PC-3 (cell line): ENCODE measurements around the gene ATP1B2. TPM values are rescaled to one million over a fixed set of nuclear protein-coding genes. Genes with fewer than 3 reads are reported as not detected.

Experiments used
- ATAC-seq: fragments of 200-7000 bp; cut with Tn5 transposase; 2 replicates; pipeline ENCODE4 v1.9.1; 2020; ENCODE audit warnings: mild to moderate bottlenecking, moderate library complexity
- BruUV-seq: library from RNA; stranded (reverse); fragments of 400-500 nt; replicated peaks from 2 replicates; lab custom pipeline; 2021; lab: Mats Ljungman, UMichigan
- CTCF ChIA-PET: fragments of 300-600 bp; sonication (Branson Sonifier 250); formaldehyde crosslinking; loops from one replicate; lab custom pipeline; 2022; ENCODE audit warnings: antibody characterized with exemption; lab: Charles Lee
- POLR2A ChIA-PET: fragments of 300-600 bp; sonication (Branson Sonifier 250); formaldehyde crosslinking; loops from one replicate; lab custom pipeline; 2022; ENCODE audit warnings: antibody characterized with exemption; ENCODE audit not compliant: unreplicated experiment; lab: Charles Lee
- DNase-seq: peaks from one replicate; pipeline ENCODE4 v3.0.0-alpha.2; 2015
- H2AFZ ChIP-seq: fragments of 300-600 bp; sonication (generic); 2 replicates; pipeline ENCODE4 v1.6.0; 2016; ENCODE audit warnings: antibody characterized with exemption, low read length
- H3F3A ChIP-seq: fragments of 300-600 bp; sonication (generic); one replicate; pipeline ENCODE4 v1.6.0; 2017; ENCODE audit warnings: antibody characterized with exemption, low read length, control low read depth, mild to moderate bottlenecking; ENCODE audit not compliant: unreplicated experiment
- H3K27ac ChIP-seq: fragments of 300-600 bp; sonication (generic); 2 replicates; pipeline ENCODE4 v1.5.1; 2016; ENCODE audit warnings: mild to moderate bottlenecking, low read length
- H3K27me3 ChIP-seq: fragments of 300-600 bp; sonication (generic); 2 replicates; pipeline ENCODE4 v1.6.1; 2016; ENCODE audit warnings: low read length, mixed read lengths
- H3K36me3 ChIP-seq: fragments of 300-600 bp; sonication (generic); 2 replicates; pipeline ENCODE4 v1.6.1; 2016; ENCODE audit warnings: low read depth, mixed run types, low read length, mixed read lengths
- H3K4me1 ChIP-seq: fragments of 300-600 bp; sonication (generic); 2 replicates; pipeline ENCODE4 v1.5.1; 2016; ENCODE audit warnings: low read length; ENCODE audit not compliant: insufficient read depth
- H3K4me2 ChIP-seq: fragments of 300-600 bp; sonication (generic); 2 replicates; pipeline ENCODE4 v1.6.0; 2016; ENCODE audit warnings: low read length
- H3K4me3 ChIP-seq: fragments of 300-600 bp; sonication (generic); 2 replicates; pipeline ENCODE4 v1.5.1; 2016; ENCODE audit warnings: mild to moderate bottlenecking, low read length, mixed read lengths
- H3K79me2 ChIP-seq: fragments of 300-600 bp; sonication (generic); 2 replicates; pipeline ENCODE4 v1.6.1; 2017; ENCODE audit warnings: low read length, mixed read lengths
- H3K9ac ChIP-seq: fragments of 300-600 bp; sonication (generic); 2 replicates; pipeline ENCODE4 v1.6.0; 2016; ENCODE audit warnings: mild to moderate bottlenecking, low read length
- H3K9me2 ChIP-seq: fragments of 300-600 bp; sonication (generic); replicated peaks from 2 replicates; pipeline ENCODE4 v1.6.1; 2016; ENCODE audit warnings: mixed run types, low read length, mixed read lengths
- H3K9me3 ChIP-seq: fragments of 300-600 bp; sonication (generic); 2 replicates; pipeline ENCODE4 v1.6.1; 2016; ENCODE audit warnings: low read length, mixed read lengths
- H4K20me1 ChIP-seq: fragments of 300-600 bp; sonication (generic); 2 replicates; pipeline ENCODE4 v1.6.1; 2016; ENCODE audit warnings: low read length, mixed read lengths
- CTCF ChIP-seq: fragments of 300-600 bp; sonication (generic); conservative IDR thresholded peaks from 2 replicates; pipeline ENCODE4 v1.5.1; 2017; ENCODE audit warnings: antibody characterized with exemption, low read depth, mild to moderate bottlenecking, low read length
- EZH2 ChIP-seq: fragments of 300-600 bp; sonication (generic); IDR thresholded peaks from one replicate; pipeline ENCODE4 v1.6.1; 2017; ENCODE audit warnings: antibody characterized with exemption, mild to moderate bottlenecking, low read length; ENCODE audit not compliant: unreplicated experiment
- EZH2phosphoT487 ChIP-seq: fragments of 300-600 bp; sonication (generic); IDR thresholded peaks from 2 replicates; pipeline ENCODE4 v1.6.1; 2018; ENCODE audit warnings: mild to moderate bottlenecking, antibody characterized with exemption, low read length, borderline replicate concordance
- intact Hi-C: fragments of 100-400 bp; cut with micrococcal nuclease; formaldehyde crosslinking; loops from 2 replicates; pipeline ENCODE4 v1.9.0; 2023
- total RNA-seq: library from RNA; depleted of rRNA; stranded (reverse); fragments of >200 nt; gene quantifications from 2 replicates; pipeline ENCODE4 v1.2.3, GENCODE V29; 2014

ATP1B2 gene
- total RNA-seq, 1 experiment from 2014 or later, result not detected

- Histone ChIP-seq H3K36me3 (no peaks in the 10 kb centered on the region), H3K79me2 (no peaks in the 10 kb centered on the region), H3K4me3 (no peak overlapping the region), H3K27ac (no peak overlapping the region), H3K4me1 (no peaks in the 10 kb centered on the region; the same call in 1 of the 2 replicates), H4K20me1 (no peaks in the 10 kb centered on the region), H3K9ac (no peak overlapping the region), H3K9me3 (no peaks in the 10 kb centered on the region), H3F3A (no peaks in the 10 kb centered on the region), H3K27me3 (peaks cover 13% of the 10 kb centered on the region), H2AFZ (no peak overlapping the region), H3K4me2 (no peak overlapping the region), H3K9me2 (no peaks in the 10 kb centered on the region)
- TF ChIP-seq EZH2, result no peak
- TF ChIP-seq CTCF, result no peak
- no peak for TF ChIP-seq EZH2phosphoT487
- BruUV-seq, result no TSS peak
- POLR2A ChIA-PET, result no interaction called here
- no peak for DNase-seq
- no peak for ATAC-seq
- CTCF ChIA-PET, result interaction anchor here (0.6 kb wide), 1 partner anchor 36 kb away, joined by 5 read pairs; no protein-coding TSS in a partner anchor
- intact Hi-C loops, result no loop called here
Observed at GRCh38 chr17:7651665-7652387, 1.1 kb downstream of the ATP1B2 start.

GRCh38 chr17:7652388-7653356 is 1.9 kb downstream of the ATP1B2 start:
- no peaks in the 10 kb centered on the region; the same call in 1 of the 2 replicates for H3K4me1 ChIP-seq

More at GRCh38 chr17:7652388-7653356, 1.9 kb downstream of the ATP1B2 start:
- ATAC-seq, result no peak
- intact Hi-C loops, result no loop called here
- peaks cover 13% of the 10 kb centered on the region for H3K27me3 ChIP-seq
- POLR2A ChIA-PET, result no interaction called here
- no peaks in the 10 kb centered on the region for H3K9me2 ChIP-seq
- H3K9ac ChIP-seq, result no peak overlapping the region
- no peak overlapping the region for H2AFZ ChIP-seq
- H3F3A ChIP-seq, result no peaks in the 10 kb centered on the region
- H3K4me2 ChIP-seq, result no peak overlapping the region
- H3K27ac ChIP-seq, result no peak overlapping the region
- TF ChIP-seq EZH2phosphoT487, result no peak
- TF ChIP-seq EZH2, result no peak
- no peak for TF ChIP-seq CTCF
- H3K4me3 ChIP-seq, result no peak overlapping the region
- H3K36me3 ChIP-seq, result no peaks in the 10 kb centered on the region
- no peaks in the 10 kb centered on the region for H4K20me1 ChIP-seq
- no peak for DNase-seq
- no peaks in the 10 kb centered on the region for H3K9me3 ChIP-seq
- no TSS peak for BruUV-seq
- H3K79me2 ChIP-seq, result no peaks in the 10 kb centered on the region
- CTCF ChIA-PET, result no interaction called here
